DMS53 treated with DMSO at 0.1 percent for 48 hours (cell line): Measurements from ENCODE around the gene AJAP1.

Source experiments
- DNase-seq: peaks from one replicate; lab custom pipeline; 2025; ENCODE audit not compliant: unreplicated experiment; lab: John Stamatoyannopoulos, UW

Gene AJAP1

DNA sequence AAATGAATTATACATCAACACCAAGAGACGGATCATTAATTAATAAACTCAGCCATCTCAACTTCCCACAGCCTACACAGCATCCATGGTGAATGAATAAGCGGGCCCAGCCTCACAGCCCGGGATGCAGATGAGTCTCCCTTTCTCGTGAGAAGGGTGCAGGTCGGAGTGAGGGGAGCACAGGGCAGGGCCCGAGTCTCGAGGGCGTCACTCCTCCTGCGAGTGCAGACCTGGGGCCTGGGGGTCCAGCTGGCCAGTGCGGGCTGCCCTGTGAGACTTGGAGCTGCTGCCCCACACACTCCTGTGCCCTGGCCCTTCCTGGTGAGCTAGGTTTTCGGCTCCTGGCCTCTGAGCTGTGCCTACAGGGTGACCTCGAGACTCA is 74.7 kb downstream of the AJAP1 start:
- no peak for DNase-seq

DNA sequence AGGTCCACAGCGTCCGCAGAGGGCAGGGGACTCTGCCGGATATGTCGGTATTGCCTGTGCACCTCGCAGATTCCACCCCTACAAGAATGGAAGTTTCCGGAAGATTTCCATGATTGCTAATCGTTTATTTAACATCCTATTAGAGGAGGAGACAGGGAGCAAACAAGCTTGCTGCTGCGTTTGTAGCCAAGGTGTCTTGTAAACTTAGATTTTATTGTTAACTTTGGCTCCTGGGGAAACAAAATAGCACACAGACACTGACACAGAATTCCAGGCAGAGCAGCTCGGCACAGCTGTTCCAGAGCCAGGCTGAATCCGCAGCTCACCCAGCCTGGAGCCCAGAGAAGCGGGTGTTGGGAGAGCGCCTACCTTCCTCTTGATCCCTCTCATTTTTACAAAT is 75.7 kb downstream of the AJAP1 start:
- DNase-seq, result no peak

DNA sequence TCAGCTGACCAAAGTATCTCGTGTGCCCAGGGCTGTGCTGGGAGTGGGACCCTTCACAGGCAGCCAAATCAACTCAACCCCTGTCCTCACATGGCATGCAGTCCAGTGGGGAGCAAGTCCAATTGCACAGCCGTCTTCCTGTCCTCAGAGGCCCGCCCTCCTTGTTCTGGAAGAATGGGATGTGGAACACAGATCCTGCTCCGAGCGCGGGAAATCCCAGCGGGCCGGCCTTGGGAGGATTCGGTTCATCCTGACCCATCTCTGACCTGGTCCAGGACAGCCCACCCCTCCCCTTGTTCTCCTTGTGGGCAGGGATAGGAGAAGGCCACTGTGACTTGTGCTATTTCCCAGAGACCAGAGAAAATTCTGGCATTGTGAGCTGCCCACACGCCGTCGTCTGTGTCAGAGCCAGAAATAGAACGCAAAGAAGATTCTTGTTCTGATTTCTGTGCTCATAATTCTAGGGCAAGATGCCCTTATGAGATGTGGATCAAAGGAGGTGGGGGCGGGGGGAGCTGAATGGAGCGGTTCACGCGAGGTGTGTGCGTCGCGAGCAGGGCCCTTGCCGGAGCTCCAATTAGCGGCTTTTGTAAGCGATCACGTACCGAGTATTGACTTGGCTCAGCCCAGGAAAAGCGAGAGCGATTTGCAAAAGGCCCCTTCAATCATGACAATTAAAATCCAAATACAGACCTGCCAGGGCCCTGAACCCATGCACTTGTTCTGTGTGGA is 79.2 kb downstream of the AJAP1 start:
- no peak for DNase-seq

DNA sequence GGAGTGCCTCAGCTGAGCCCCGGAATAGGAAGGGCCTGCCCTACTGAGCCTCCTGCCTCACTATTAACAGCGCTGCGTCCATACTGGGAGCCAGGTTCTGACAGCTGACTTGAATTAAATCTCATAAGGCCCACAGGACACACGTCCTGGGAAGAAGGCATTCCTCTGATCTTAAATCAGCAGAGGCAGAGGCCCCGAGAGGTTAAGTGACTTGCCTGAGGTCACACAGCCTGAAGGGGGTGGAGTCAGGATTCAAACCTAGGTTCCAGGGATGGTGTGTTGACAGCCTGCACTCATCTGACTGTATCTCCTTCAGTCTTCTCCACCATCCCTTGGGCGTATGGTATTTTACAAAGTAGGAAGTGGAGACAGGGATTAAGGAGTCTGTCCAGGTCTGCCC is 79.8 kb downstream of the AJAP1 start:
- DNase-seq, result no peak

DNA sequence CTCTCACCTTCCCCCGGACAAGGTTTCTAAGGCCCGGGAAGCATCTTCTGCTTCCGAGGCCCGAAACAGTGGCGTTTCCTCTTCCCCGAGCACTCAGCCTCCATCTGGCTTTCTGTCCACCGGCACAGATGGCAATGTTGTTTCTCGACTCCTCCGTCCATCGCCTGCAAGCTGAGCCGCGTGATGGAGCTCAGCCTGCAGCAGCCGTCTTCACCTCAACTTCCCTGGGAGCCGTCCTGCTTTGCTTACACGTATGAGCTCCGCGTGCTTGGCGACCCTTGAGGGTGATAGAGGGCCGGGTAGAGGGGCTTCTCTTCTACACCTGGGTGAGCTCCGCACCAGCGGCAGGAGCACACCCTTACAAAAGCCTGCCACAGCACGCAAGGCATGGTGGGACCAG is 80.4 kb downstream of the AJAP1 start:
- no peak for DNase-seq

DNA sequence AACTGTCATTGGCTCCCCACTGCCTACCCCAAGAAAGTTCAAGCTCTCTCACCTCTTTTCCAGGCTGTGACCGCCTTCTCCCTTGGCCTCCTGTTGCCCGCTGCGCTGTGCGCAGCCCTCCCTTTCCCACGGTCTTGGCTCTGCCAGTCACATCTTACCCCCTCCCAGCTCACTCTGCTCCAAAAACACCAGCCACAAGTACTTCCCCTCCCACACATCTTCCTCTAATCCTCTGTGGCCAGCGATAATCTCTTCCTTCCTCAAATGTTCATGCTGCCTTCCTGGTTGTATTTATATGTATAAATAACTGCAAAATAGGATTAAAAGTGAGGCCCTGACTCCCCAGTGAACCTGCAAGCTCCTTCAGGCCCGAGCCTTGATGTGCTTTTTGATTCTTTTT is 81.8 kb downstream of the AJAP1 start:
- DNase-seq, result no peak

DNA sequence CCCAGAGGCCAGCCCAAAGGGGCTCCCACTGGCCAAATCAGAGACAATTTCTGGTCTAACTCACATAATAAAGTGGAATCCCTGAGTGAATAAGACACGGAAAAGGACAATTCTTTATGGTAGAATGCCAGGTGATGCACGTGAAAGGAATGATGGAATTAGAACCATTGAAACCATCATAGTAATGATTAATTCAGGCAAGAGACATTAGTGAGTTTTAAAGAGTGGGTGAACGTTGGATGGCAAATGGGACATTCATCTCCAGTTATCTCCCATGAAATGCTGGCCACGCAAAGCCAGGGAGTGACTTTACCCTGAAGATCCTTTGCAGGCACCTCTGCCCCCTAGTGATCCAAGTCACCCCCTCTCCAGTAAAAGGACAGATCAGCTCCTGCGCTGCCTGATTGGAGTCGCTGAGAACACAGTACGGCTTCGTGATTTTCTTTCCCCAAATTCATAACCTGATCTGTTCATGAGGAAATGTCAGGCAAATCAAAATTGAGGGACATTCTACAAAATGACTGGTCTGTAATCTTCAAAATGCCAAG is 87.5 kb downstream of the AJAP1 start:
- no peak for DNase-seq

DNA sequence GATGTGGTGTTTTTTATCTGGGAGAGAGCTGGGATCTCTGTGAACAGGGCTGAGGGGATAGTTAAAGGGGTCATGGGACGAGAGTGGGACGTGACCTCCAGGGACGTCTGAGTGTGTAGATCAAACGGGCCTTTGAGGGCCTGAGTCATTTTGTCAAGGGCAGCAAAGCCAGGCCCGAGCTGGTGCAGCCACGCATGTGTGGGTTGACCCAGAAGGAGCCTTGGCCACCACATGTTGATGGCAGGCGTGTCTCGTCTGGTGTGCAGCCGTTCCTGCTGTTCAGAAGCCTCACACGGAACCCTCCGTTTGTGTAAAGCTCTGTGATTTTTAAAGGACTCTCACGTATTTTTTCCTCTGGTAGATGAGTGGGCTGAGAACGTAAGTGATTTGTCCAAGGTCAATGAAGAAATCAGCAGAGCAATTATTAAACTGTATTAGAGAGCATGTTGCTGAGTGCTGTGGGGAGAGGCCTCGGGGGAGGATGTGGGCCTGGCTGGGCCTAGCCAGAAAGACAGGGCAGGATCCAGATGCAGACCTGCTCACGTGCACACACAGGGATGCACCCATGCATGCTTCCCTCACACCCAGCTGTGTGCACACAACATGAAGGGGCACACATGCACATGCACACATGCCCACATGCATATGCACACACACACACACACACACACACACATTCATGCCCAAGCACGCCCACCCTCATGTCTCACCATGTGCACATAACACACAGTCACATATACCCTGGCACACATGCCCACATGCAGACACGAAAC is 89.8 kb downstream of the AJAP1 start:
- DNase-seq, result no peak

DNA sequence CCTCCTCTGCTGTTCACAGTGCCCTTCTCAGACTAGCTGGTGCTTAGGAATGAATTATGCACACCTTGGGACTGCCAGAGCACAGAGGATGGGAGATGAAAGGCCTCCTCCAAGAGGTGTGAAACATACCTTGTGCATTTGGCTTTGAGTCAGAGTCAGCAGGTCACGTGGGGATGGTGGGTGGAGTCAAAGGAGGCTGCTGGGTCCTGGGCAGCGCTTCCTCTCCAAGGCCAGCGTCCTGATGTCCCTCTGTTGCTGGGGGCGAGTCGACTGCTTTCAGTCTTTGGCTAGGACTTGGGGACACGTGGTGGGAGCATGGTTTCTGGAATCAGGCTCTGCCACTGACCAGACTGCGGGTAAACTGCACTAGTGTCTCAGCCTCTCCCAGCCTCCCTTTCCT is 91.2 kb downstream of the AJAP1 start:
- DNase-seq, result no peak

DNA sequence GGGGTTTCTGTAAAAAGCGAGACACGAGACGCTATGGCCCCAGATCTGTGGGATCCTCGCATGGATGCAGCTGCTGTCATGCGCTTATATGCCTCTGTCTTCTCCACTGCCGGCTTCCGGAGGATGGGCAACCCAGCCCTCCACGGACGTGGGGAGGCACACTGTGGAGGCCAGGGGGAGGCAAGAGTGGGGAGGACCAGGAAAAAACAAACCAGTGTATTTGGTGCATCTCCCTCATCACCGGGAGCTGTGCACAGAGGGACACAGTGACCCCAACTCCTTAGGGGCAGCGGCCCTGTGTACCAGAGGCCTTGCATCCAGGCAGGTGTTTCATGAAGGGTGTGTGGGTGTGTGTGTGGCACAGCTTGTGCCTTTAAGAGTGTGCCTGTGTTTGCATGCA is 95.0 kb downstream of the AJAP1 start:
- DNase-seq, result no peak

DNA sequence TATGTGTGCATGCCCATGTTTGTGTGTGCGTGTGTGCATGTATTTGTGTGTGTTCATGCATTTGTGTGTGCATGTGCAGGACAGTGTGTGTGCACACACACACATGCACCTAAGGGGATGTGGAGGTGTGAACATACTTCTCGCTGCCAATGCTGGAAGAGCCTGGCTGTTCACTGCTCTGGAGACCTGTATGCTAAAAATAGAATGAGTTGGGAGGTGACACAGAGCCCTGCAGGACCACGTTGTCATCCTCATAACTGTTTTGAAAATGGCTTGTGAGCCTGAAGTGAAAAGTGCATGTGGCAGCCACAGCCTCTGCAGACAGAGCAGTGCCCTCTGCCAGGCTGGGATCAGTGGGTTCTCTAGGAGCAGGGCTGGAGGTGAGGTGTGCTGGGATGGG is 95.8 kb downstream of the AJAP1 start:
- no peak for DNase-seq

DNA sequence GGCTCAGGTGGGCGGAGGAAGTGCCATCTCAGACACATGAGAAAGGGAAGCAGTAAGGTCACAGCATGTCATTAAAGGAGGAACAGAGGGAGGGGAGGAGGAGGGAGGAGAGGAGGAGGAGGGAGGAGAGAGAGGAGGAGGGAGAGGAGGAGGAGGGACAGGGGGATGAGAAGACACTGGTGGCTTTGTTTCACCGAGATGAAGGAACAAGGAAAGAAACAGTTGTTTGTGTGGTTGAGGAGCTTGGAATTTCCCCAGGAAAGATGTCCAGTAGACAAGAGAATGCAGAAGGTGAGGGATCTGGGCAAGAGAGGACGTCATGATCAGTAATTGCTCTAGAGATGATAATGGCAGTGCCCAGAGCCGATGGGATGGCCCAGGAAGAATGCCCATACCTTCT is 97.7 kb downstream of the AJAP1 start:
- DNase-seq, result no peak

DNA sequence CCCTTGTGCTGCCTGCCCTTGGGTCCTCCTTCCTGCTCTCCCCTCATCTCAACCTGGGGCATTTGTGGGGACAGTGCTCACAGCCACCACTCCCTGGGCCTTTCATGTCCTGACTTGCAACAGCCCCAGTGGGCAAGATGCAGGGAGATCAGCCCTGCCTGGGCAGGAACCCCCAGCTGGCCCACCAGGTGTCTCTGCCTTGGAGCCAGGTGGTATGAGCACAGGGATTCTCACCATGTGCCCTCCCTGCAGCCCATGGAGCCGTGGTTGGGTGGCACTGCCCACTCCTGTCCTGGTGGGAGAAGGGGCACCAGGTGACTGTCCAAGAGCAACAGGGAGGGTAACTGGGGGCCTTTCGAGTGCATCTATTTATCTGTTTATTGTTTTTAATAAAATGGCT is 100.4 kb downstream of the AJAP1 start:
- DNase-seq, result no peak

DNA sequence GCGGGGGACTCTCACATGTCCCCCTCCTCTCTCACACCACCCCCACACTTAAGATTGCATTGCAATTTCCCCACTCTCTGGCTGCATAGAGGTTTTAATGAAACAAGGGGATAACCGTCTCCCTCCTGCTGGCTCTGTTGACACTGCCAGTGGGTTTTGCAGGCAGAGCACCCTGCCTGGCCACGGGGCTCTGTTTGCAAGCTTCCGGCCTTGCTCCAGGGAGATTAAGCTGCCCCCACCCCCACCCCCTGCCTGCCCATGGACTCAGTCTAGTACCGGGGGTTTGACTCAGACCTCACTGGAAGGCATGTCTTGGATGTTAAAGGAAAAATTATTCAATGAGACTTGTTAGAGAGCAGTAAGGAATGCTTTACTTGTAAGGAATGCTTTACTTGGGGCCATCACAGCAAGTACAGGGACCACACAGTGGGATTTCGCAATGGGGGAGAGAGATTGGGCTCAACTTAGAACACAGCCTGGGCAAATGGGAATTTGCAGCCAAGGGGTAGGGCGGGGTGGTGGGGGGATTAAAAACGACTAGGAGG is 101.0 kb downstream of the AJAP1 start:
- DNase-seq, result no peak

DNA sequence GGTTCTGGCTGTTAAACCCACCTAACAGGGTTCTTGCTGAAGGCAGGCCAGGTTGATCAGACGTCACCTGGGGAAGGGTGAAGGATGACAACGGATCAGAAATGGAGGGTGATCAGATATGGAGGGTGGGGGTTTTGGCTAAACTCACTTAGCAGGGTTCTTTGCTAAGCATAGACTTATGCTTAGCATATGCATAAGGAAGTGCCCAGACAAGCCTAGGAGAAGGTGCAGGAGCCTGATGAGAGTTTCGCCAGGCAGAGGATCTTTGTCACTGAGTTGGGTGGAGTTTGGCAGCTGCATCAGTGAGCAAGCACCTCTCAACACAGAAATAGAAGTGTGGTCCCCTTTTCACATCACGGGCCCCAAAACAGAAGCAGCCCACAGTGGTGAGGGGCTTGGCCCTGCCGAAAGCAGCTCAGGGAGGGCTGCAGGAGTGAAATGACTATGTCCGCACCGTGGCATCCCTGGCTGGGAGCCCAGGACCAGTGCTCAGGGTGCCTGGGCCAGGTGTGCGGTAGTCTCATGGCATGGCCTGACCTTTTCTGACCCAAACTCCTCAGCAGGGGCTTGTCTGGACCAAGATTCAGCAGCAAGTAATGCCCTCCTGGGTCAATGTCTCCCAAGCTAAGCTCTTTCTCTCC is 101.6 kb downstream of the AJAP1 start:
- no peak for DNase-seq

DNA sequence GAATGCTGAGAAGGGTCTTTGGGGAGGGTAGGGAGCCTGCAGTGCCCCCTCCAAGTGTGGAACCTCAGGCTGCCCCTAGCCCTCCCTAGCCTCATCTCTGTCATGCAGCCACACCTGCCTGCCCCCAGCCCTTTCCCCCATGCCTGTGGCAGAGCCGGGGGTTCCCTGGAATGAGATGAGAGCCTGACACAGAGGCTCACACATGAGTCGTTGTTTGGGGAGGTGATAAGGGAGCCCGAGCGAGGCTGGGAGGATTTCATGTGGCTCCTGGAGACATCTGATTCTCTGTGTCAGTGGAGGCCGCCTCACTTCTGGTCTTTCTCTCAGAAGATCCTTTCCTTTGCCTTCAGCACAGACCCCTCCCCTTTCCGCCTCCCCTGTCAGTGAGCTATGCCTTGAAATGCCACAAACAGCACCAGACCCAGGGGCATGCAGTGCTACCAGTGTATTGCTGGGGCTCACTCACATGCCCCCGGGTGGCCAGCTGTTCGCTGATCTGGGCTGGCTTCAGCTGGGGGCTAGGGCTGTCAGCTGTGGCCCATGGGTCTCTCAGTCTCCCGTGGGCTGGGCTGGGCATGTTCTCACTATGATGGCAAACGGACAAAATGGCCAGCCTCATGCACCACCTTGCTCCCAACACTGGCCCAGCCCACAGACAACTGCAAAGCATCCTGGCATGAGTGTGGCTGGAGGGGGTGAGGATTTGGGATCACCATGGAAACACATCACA is 102.6 kb downstream of the AJAP1 start:
- DNase-seq, result no peak

DNA sequence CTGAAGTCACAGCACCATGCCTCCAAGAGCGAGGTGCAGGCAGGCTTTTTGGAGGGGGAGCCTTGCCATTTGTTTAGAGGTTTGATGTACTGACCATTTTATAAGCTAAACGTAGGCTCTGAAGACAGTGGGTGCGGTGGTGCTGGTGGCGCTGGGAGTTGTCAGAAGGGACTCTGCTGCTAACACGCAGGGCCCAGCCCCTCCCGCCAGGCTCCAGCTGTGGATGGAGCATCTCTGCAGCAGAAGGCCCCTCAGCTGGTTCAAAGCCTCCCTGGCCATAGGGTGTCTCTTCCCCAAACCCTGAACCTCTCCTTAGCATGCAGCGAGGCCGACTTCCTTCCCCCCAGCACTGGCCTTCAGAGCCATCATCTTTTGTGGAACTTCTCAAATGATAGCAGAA is 105.3 kb downstream of the AJAP1 start:
- DNase-seq, result no peak

DNA sequence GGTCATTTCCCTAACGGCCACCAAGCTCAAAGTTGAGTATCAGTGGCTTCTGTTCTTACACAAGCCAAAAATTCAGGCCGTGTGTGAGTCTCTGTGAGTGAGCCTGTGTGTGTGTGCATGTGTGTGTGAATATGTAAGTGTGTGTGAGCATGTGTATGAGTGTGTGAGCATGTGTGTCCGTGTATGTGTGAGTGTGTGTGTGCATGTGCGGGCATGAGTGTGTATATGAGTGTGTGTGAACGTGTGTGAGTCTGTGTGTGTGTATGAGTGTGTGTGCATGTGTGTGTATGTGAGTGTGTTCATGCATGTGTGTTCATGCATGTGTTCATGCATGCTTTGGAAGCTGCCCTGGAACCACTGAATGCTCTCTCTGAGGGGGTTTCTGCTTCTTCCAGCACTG is 105.7 kb downstream of the AJAP1 start:
- no peak for DNase-seq

DNA sequence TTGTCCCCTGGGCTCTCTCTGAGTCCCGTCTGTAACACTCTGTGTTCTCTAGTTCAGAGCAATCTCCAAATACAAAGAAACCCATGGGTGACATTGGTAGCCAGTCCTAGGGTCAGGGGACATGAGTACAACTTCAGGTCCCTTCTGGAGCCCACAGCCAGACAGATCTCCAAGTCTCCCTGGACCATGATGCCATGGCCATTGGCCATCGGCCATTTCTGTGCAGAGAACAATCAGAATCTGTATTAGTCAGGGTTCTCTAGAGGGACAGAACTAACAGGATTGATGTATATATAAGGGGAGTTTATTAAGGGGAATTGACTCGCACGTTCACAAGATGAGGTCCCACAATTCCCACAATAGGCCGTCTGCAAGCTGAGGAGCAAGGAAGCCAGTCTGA is 106.9 kb downstream of the AJAP1 start:
- DNase-seq, result no peak

DNA sequence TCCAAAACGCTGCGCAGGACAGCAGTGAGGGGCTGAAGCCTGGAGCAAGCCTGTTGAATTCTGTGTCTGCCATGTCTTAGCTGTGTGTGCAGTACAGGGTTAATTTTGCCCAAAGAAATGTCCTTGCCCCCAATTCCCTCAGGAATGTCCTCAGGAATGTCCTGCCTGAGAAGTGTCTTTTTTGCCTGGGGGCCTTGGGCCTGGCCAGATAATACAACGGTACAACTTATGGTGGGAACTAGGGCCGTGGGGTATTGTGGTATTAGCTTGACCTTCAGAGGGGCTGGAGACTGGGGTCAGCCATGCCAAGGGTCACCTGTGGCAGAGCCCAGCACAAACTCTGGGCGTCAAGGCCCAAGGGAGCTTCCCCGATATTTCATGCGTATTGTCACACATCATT is 107.7 kb downstream of the AJAP1 start:
- no peak for DNase-seq

DNA sequence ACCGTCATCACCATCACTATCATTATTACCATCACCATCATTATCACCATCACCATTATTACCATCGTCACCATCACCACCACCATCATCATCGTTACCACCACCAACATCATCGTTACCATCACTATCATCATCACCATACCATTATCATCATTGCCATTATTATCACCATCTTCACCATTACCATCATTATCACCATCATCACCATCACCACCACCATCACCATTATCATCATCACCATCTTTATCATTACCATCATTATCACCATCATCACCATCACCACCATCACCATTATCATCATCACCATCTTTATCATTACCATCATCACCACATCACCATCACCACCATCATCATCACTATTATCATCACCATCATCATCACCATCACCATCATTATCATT is 112.9 kb downstream of the AJAP1 start:
- DNase-seq, result no peak
